Measurements from ENCODE around the gene RAB29.
A peak's percentile ranks its signal among the peaks of the same experiment; 100 is the strongest.

Gene RAB29

GRCh38 chr1:205751036-205751651 is 24.1 kb downstream of the RAB29 start:
- Mint-ChIP-seq H3K4me3 (peak overlapping the region; percentile 91), H3K36me3 (peaks cover 8% of the 10 kb centered on the region), H3K27me3 (no peaks in the 10 kb centered on the region), H3K9me3 (no peaks in the 10 kb centered on the region), H3K4me1 (peaks cover 31% of the 10 kb centered on the region), H3K27ac (peak overlapping the region; percentile 94)

- Mint-ChIP-seq H3K9me3 (no peaks in the 10 kb centered on the region), H3K4me1 (peaks cover 36% of the 10 kb centered on the region), H3K36me3 (peaks cover 8% of the 10 kb centered on the region), H3K4me3 (peak within 1 kb of the TSS; percentile 99), H3K27me3 (no peaks in the 10 kb centered on the region), H3K27ac (peak within 1 kb of the TSS; percentile 96)
Measured at GRCh38 chr1:205750138-205751035, 24.9 kb downstream of the RAB29 start, which contains the start of gene NUCKS1. NUCKS1 (minus strand) TSS chr1:205750182; CDS start chr1:205749973, 209 bp downstream.

GRCh38 chr1:205749234-205750137 is 25.8 kb downstream of the RAB29 start:
- no peaks in the 10 kb centered on the region for H3K9me3 Mint-ChIP-seq
- H3K4me3 Mint-ChIP-seq = peak overlapping the region; percentile 99
- no peaks in the 10 kb centered on the region for H3K27me3 Mint-ChIP-seq
- H3K4me1 Mint-ChIP-seq = peaks cover 39% of the 10 kb centered on the region
- peak overlapping the region; percentile 96 for H3K27ac Mint-ChIP-seq
- peaks cover 8% of the 10 kb centered on the region for H3K36me3 Mint-ChIP-seq

- no peaks in the 10 kb centered on the region for H3K27me3 Mint-ChIP-seq
- H3K36me3 Mint-ChIP-seq = peaks cover 8% of the 10 kb centered on the region
- H3K9me3 Mint-ChIP-seq = no peaks in the 10 kb centered on the region
- H3K4me3 Mint-ChIP-seq = peak overlapping the region; percentile 99
- H3K27ac Mint-ChIP-seq = peak overlapping the region; percentile 96
- peaks cover 45% of the 10 kb centered on the region for H3K4me1 Mint-ChIP-seq
Measured at GRCh38 chr1:205748403-205749233, 26.7 kb downstream of the RAB29 start.

- peak overlapping the region; percentile 59 for H3K27ac Mint-ChIP-seq
Measured at GRCh38 chr1:205746757-205747412, 28.4 kb downstream of the RAB29 start.

GRCh38 chr1:205744403-205744802 is 30.9 kb downstream of the RAB29 start:
- H3K27me3 Mint-ChIP-seq = no peaks in the 10 kb centered on the region
- H3K9me3 Mint-ChIP-seq = no peaks in the 10 kb centered on the region
- no peak overlapping the region for H3K4me3 Mint-ChIP-seq
- H3K27ac Mint-ChIP-seq = no peak overlapping the region
- H3K36me3 Mint-ChIP-seq = peaks cover 6% of the 10 kb centered on the region
- H3K4me1 Mint-ChIP-seq = peaks cover 62% of the 10 kb centered on the region

More at GRCh38 chr1:205746757-205747412, 28.4 kb downstream of the RAB29 start:
- H3K4me1 Mint-ChIP-seq = peaks cover 56% of the 10 kb centered on the region
- H3K4me3 Mint-ChIP-seq = peak overlapping the region; percentile 73
- H3K36me3 Mint-ChIP-seq = peaks cover 8% of the 10 kb centered on the region
- no peaks in the 10 kb centered on the region for H3K27me3 Mint-ChIP-seq
- H3K9me3 Mint-ChIP-seq = no peaks in the 10 kb centered on the region

GRCh38 chr1:205743977-205744376 is 31.3 kb downstream of the RAB29 start:
- Mint-ChIP-seq H3K36me3 (peaks cover 6% of the 10 kb centered on the region), H3K4me1 (peaks cover 67% of the 10 kb centered on the region)

GRCh38 chr1:205741681-205742080 is 33.6 kb downstream of the RAB29 start:
- no peaks in the 10 kb centered on the region for H3K9me3 Mint-ChIP-seq
- H3K4me3 Mint-ChIP-seq = no peak overlapping the region
- no peaks in the 10 kb centered on the region for H3K27me3 Mint-ChIP-seq
- no peak overlapping the region for H3K27ac Mint-ChIP-seq
- peaks cover 56% of the 10 kb centered on the region for H3K4me1 Mint-ChIP-seq
- peaks cover under 1% of the 10 kb centered on the region for H3K36me3 Mint-ChIP-seq

More at GRCh38 chr1:205743977-205744376, 31.3 kb downstream of the RAB29 start:
- no peaks in the 10 kb centered on the region for H3K27me3 Mint-ChIP-seq
- H3K4me3 Mint-ChIP-seq = no peak overlapping the region
- no peaks in the 10 kb centered on the region for H3K9me3 Mint-ChIP-seq
- H3K27ac Mint-ChIP-seq = peak overlapping the region; percentile 93

- Mint-ChIP-seq H3K27me3 (no peaks in the 10 kb centered on the region), H3K36me3 (no peaks in the 10 kb centered on the region), H3K4me1 (peaks cover 54% of the 10 kb centered on the region), H3K9me3 (no peaks in the 10 kb centered on the region), H3K4me3 (no peak overlapping the region), H3K27ac (peak overlapping the region; percentile 35)
Measured at GRCh38 chr1:205739348-205740160, 35.7 kb downstream of the RAB29 start.

GRCh38 chr1:205735218-205735617 is 40.1 kb downstream of the RAB29 start:
- peaks cover 64% of the 10 kb centered on the region for H3K4me1 Mint-ChIP-seq
- H3K27ac Mint-ChIP-seq = peak overlapping the region; percentile 24
- no peak overlapping the region for H3K4me3 Mint-ChIP-seq
- no peaks in the 10 kb centered on the region for H3K27me3 Mint-ChIP-seq
- peaks cover 8% of the 10 kb centered on the region for H3K36me3 Mint-ChIP-seq
- no peaks in the 10 kb centered on the region for H3K9me3 Mint-ChIP-seq

GRCh38 chr1:205733438-205734175 is 41.7 kb downstream of the RAB29 start:
- Mint-ChIP-seq H3K36me3 (peaks cover 8% of the 10 kb centered on the region), H3K9me3 (no peaks in the 10 kb centered on the region), H3K4me3 (no peak overlapping the region)

GRCh38 chr1:205729945-205730610 is 45.2 kb downstream of the RAB29 start:
- Mint-ChIP-seq H3K4me1 (peaks cover 49% of the 10 kb centered on the region), H3K36me3 (peaks cover 12% of the 10 kb centered on the region), H3K27ac (no peak overlapping the region), H3K27me3 (no peaks in the 10 kb centered on the region), H3K4me3 (no peak overlapping the region), H3K9me3 (no peaks in the 10 kb centered on the region)

More at GRCh38 chr1:205733438-205734175, 41.7 kb downstream of the RAB29 start:
- peak overlapping the region; percentile 9 for H3K27ac Mint-ChIP-seq
- H3K4me1 Mint-ChIP-seq = peaks cover 58% of the 10 kb centered on the region
- H3K27me3 Mint-ChIP-seq = no peaks in the 10 kb centered on the region
